Skeletal muscle cell (primary cell): ENCODE data around the gene MFAP2.
"Not testable (repeated sequence)": the region's sequence is repeated elsewhere in the genome, so short reads cannot be mapped to it uniquely, and the experiment has no call there.

Source experiments
- DNase-seq: peaks from one replicate; pipeline ENCODE4 v3.0.0-alpha.2; 2010; ENCODE audit warnings: low read depth
- H3K4me3 ChIP-seq: 2 replicates; pipeline ENCODE4 v1.5.1; 2011; ENCODE audit warnings: low read depth, mild to moderate bottlenecking, control low read depth, low read length, moderate library complexity

The MFAP2 gene

GRCh38 chr1:16967095-16967575 is 13.3 kb downstream of the MFAP2 start:
- DNase-seq, result peak; percentile 43
- H3K4me3 ChIP-seq, result no peak overlapping the region

DNA sequence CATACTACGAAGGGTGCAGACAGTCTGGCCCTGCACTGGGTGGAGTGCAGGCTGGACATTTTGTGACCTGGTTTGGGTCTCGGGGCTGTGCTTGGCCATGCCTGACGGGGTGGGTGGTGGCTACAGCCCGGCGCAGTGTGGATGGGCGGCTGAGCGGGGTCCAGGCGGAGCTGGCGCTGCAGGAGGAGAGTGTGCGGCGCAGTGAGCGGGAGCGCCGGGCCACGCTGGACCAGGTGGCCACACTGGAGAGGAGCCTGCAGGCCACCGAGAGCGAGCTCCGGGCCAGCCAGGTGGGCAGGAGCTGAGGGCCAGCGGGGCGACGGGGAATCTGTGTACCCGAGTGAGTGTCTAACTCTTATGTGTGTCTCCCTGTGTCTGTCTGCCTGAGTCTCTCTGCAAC is 14.1 kb downstream of the MFAP2 start:
- no peak for DNase-seq
- H3K4me3 ChIP-seq, result no peak overlapping the region

DNA sequence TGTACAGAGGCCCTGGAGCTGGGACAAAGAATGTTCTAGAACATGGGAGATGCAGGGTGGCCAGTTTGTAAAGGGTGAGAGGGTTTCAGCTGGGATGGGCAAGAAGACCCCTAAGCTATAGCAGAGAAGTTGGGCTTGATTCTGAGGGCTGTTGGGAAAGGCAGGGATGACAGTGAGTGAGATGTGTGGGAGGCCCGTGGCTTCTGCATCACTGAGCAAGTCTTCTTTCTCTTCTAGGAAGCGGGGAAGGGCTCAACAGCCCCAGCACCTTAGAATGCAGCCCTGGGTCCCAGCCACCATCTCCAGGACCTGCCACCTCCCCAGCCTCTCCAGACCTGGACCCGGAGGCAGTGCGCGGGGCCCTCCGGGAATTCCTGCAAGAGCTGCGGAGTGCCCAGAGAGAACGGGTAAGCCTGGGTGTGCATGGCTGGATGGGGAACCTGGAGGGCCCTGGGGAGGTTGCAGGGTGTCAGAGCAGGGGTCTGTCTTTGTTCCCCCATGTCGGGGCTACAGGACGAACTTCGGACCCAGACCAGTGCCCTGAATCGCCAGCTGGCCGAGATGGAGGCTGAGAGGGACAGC is 14.8 kb downstream of the MFAP2 start:
- no peak for DNase-seq
- H3K4me3 ChIP-seq, result no peak overlapping the region

- H3K4me3 ChIP-seq, DNase-seq: not testable (repeated sequence)
Observed at GRCh38 chr1:16964169-16964568, 16.3 kb downstream of the MFAP2 start.

DNA sequence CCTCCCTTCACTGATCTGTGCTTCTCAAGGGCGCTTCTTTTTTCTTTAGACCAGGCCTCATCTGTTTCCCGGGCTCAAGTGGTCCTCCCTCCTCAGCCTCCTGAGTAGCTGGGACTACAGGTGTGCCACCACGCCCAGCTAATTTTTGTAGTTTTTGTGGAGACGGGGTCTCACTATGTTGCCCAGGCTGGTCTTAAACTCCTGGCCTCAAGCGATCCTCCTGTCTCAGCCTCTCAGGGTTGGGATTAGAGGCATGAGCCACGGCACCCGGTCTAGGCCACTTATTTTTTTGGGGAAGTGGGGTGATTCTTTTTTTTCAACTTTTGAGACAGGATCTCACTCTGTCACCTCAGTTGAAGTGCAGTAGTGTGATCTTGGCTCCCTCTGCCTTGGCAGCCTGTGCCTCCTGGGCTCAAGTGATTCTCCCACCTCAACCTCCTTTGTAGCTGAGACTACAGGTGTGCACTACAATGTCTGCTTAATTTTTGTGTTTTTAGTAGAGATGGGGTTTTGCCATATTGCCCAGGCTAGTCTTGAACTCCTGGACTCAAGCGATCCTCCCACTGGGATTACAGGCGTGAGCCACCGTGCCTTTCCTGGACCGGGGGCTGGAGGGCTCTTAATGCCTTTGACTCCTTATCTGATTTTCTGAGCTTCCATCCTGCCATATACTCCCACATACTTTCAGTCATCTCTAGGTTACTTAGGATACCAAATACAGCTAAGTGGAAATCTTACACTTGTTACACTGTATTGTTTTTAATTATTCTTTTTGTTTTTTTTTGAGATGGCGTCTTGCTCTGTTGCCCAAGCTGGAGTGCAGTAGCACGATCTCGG is 18.9 kb downstream of the MFAP2 start:
- no peak for DNase-seq
- peak overlapping the region; percentile 46 for H3K4me3 ChIP-seq

- peak; percentile 31 for DNase-seq
- H3K4me3 ChIP-seq, result peak overlapping the region; percentile 46
Observed at GRCh38 chr1:16960560-16961296, 19.7 kb downstream of the MFAP2 start.

DNA sequence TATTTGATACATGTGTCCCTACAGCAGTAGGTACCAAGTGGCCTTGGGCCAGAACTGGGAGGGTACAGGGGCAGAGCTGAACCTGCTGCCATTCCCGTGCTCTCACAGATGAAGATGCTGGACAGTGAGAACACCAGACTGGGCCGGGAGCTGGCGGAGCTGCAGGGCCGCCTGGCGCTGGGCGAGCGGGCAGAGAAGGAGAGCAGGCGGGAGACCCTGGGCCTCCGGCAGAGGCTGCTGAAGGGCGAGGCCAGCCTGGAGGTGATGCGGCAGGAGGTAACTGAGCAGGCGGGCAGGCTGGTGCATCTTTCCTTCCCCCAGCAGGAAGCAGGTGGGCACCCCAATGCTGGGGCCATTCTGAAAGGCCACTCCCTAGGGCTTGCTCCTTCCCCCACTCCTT is 21.9 kb downstream of the MFAP2 start:
- no peak for DNase-seq
- no peak overlapping the region for H3K4me3 ChIP-seq

DNA sequence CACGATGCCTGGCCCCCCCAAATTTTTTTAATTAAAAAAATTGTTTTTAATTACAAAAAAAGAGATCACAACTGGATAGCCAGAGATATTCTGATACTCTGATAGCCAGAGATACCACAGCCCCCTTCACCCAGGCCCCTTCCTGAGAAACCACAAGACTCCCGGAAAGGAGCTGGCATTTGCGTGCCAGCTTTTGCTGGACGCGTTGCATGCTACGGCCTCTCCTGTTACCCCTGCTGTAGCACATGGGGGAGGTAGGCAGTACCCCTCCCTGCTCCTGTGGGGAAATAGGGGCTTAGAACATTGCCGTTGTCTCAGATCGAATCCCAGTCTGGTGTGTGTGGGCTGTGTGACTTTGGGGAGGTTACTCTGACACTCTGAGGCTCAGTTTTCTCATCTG is 22.7 kb downstream of the MFAP2 start:
- no peak for DNase-seq
- no peak overlapping the region for H3K4me3 ChIP-seq

DNA sequence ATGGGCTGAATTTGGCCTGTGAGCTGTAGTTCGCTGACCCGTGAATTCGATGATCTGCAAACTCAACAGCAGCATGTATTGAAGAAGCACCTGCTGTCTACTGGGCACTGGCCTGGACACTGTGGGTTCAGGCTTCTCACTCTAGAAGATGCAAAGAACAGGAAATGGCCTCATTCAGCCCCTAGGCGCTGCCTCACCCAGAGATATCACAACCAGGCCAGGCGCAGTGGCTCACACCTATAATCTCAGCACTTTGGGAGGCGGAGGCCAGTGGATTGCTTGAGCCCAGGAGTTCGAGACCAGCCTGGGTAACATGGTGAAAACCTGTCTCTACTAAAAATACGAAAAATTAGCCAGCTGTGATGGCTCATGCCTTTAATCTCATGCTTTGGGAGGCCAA is 23.6 kb downstream of the MFAP2 start:
- no peak overlapping the region for H3K4me3 ChIP-seq
- no peak for DNase-seq

- H3K4me3 ChIP-seq, result no peak overlapping the region
- no peak for DNase-seq
Observed at GRCh38 chr1:16955186-16955585, 25.2 kb downstream of the MFAP2 start.

GRCh38 chr1:16954579-16954978 is 25.8 kb downstream of the MFAP2 start:
- DNase-seq, result no peak
- no peak overlapping the region for H3K4me3 ChIP-seq

DNA sequence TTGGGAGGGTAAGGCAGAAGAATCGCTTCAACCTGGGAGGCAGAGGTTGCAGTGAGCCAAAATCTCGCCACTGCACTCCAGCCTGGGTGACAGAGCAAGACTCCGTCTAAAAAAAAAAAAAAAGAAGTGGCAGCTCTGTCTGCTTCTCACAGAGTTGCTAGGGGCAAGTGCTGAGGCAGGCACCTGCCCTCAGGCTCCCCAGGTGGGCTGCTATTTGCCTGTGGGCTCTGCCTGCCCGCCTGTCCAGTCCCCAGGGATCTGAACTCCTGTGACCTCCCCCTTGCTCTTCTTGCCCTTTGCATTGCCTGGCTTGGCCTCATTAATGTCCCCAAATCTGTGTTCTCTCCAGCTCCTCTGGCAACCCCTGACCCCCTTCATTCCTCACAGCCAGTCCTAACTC is 28.0 kb downstream of the MFAP2 start:
- not testable (repeated sequence) for H3K4me3 ChIP-seq, DNase-seq

DNA sequence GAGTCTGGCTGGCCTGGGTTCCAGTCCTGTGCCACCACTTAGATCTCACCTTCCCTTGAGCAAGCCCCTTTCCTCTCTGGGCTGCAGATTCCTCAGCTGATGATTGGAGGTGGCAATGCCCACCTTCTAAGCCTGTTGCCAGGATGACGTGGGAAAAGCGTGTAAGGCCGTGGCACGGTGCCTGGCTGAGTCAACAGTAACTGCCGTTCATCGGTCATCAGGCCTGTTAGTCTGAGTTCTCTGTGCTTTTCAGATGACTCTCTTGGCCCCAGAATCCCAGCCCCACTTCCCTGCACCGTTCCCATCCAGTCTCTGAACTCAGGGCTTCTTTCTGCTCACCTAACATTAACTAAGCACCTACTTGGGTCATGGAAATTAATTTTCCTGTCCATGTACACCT is 31.4 kb downstream of the MFAP2 start:
- DNase-seq, H3K4me3 ChIP-seq: not testable (repeated sequence)

GRCh38 chr1:16948282-16948891 is 32.0 kb downstream of the MFAP2 start:
- not testable (repeated sequence) for DNase-seq, H3K4me3 ChIP-seq

- H3K4me3 ChIP-seq, result no peak overlapping the region
- DNase-seq, result no peak
Observed at GRCh38 chr1:16946646-16947045, 33.8 kb downstream of the MFAP2 start.

DNA sequence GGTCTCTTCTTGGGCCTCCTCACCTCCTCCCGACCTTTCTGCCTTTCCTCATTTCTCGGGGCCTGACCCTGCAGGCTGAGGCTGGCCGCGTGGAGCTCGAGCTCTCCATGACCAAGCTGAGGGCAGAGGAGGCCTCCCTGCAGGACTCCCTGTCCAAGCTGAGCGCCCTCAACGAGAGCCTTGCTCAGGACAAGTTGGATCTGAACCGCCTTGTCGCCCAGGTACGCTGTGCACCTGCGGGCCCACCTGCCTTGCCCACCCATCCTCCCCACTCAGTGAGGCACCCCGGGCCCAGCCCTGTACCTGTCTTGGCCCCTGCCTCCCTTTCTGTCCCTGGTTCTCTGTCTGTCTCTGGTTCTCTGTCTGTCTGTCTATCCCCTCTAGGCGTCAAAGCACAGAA is 34.2 kb downstream of the MFAP2 start:
- not testable (repeated sequence) for DNase-seq, H3K4me3 ChIP-seq

DNA sequence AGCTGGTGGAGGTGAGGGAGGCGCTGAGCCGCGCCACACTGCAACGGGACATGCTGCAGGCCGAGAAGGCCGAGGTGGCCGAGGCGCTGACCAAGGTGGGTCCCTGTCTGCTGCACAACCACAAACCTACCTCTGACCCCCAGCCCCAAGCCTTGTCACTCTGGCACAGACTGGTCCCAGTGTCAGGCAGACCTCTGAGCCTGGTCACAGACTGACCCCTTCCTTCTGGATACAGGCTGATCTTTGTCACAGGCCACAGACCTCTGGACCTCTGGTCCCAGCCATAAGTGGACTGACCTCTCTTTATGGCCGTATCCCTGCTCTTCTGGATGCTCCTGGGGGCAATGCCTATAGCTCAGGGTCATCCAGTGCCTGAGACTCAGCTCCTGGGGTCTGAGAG is 34.9 kb downstream of the MFAP2 start:
- not testable (repeated sequence) for H3K4me3 ChIP-seq

DNA sequence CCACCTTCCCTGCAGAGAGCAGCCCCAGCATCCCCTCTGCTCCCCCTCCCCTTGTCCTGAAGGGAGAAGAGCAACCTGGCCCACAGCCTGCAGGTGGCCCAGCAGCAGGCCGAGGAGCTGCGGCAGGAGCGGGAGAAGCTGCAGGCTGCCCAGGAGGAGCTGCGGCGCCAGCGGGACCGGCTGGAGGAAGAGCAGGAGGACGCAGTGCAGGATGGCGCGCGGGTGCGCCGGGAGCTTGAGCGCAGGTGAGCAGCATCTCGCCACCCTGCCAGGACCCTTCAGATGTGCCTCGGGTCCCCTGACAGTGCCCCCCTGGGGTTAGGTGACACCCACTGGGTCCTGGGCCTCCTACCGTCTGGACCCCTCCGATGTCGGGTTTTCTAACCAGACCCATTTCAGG is 36.4 kb downstream of the MFAP2 start:
- no peak overlapping the region for H3K4me3 ChIP-seq
- DNase-seq, result no peak

More for the DNA sequence above, 34.9 kb downstream of the MFAP2 start:
- not testable (repeated sequence) for DNase-seq

DNA sequence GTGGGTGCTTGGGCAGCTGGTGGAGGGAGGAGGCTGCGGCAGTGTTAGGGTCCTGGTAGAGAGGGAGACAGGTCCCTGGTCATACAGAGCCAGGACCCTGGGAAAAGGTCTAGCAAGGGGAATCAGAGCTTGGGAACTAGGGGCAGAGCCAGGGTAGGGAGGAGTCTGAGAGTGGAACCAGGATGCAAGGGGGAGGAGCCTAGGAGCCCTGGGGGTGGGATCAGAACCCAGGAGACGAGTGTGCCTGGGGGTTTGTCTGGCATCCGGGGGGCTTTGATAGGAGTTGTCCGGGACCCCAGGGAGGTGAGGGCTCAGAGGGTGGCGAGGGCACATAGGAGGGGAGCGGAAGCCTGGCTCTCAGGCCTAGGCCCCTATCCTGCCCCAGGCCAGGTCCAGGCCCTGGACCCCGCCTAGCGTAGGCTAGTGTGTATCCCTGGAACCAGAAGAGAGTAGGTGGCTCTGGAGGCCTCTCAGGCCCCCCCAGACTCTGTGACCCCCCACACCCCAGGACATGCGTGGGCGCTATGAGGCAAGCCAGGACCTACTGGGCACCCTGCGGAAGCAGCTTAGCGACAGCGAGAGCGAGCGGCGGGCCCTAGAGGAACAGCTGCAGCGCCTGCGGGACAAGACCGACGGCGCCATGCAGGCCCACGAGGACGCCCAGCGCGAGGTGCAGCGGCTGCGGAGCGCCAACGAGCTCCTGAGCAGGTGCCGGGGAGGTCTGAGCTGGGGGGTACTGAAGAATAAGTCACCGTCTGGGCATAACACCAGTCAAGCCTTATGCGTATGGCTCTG is 40.8 kb downstream of the MFAP2 start:
- H3K4me3 ChIP-seq, DNase-seq: not testable (repeated sequence)
